GM12872 (cell line): ENCODE data around the gene RNF11.

Experiments used
- TF ChIP-seq, protein P1 (sequence below): IDR thresholded peaks from 3 replicates; pipeline ENCODE4 v1.5.1; 2011; ENCODE audit warnings: low read depth, mild to moderate bottlenecking, low read length, moderate library complexity; ENCODE audit not compliant: insufficient read depth

The RNF11 gene

DNA sequence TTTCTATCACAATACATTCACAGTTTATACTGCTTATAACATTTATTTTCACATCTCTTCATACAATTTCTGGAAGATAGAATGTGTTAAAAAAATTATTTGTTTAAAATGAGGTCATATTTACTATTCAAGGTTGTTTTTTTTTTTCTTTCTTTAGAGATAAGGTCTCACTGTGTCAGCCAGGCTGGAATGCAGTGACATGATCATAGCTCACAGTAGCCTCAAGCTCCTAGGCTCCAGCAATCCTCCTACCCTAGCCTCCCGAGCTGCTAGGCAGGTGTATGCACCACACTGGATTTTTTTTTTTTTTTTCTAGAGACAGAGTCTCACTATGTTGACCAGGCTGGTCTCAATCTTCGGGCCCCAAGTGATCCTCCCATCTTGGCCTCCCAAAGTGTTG is 19.0 kb upstream of the RNF11 start:
- TF ChIP-seq, protein P1, sequence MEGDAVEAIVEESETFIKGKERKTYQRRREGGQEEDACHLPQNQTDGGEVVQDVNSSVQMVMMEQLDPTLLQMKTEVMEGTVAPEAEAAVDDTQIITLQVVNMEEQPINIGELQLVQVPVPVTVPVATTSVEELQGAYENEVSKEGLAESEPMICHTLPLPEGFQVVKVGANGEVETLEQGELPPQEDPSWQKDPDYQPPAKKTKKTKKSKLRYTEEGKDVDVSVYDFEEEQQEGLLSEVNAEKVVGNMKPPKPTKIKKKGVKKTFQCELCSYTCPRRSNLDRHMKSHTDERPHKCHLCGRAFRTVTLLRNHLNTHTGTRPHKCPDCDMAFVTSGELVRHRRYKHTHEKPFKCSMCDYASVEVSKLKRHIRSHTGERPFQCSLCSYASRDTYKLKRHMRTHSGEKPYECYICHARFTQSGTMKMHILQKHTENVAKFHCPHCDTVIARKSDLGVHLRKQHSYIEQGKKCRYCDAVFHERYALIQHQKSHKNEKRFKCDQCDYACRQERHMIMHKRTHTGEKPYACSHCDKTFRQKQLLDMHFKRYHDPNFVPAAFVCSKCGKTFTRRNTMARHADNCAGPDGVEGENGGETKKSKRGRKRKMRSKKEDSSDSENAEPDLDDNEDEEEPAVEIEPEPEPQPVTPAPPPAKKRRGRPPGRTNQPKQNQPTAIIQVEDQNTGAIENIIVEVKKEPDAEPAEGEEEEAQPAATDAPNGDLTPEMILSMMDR: no peak

DNA sequence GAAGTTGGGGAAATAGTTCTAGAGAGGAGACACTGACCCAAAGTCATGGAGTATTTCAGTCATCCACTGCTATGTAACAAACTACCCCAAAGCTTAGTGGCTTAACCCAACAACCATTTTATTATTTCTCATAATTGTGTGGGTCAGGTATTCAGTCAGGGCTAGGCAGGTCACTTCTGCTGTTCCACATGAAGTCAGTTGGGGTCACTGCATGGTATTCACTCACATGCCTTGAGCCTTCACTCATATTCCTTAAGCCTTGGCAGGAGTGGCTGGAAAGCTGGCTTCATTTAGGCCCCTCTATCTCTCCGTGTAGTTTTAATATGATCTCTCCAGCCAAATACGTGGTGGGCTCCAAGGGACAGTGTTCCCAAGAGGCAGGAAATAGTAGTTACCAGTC is 17.5 kb upstream of the RNF11 start:
- TF ChIP-seq, protein P1: peak; percentile 33; the same call in 2 of the 3 replicates

DNA sequence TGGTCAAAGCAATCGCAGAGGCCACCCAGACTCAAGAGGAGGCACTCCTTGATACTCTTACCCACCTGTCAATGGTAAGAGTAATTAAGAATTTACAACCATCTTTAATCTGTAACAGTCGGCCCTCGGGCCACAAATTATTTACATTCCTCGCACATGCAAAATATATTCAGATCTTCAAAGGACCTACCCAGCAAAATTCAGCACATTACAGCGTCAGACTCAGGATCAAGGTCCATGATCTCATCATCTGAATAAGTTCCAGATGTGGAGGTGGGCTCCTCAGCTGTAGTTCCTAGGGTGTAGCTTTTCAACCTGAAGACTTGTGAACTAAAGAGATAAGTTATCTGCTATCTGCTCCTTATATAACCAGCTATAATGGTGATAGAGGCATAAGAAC is 17.1 kb upstream of the RNF11 start:
- TF ChIP-seq, protein P1: no peak

DNA sequence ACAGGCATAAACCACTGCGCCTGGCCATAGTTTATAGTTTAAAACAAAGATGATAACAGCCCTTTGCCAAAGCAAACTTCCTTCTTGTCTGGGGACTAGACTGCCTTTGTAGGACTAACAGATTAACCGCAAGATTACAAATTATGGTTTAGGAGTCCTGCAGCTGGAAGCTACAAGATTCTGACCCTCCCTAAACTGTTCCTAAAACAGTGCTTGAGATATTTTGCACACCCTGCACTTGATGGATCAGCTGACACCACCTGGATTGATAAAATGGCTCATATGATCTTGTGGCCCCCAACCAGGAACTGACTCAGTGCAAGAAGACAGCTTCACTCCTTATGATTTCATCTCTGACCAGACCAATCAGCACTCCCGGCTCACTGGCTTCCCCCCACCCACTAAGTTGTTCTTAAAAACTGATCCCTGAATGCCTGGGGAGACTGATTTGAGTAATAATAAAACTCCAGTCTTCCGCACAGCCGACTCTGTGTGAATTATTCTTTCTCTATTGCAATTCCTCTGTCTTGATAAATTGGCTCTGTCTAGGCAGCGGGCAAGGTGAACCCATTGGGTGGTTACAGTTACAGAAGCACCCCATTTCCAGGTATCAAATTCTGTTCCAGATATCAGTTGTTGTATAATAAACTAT is 13.8 kb upstream of the RNF11 start:
- TF ChIP-seq, protein P1: no peak

DNA sequence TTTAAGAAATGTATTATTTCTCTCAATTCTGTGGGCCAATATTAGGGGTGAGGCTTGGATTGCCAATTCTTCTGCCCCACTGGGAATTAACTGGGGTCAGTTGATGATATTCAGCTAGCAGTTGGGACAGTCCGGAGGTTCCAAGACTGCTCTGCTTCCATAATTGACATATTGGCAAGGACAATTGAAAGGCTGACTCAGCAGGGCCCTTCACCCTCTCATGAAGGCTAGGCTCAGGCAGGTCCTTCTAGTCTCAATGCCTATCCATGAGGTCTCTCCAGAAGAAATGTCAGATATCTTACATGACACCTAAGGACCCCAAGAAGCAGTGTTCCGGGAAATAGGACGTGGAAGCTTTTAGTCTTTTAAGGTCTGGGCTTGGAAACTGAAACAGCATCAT is 13.3 kb upstream of the RNF11 start:
- TF ChIP-seq, protein P1: no peak

DNA sequence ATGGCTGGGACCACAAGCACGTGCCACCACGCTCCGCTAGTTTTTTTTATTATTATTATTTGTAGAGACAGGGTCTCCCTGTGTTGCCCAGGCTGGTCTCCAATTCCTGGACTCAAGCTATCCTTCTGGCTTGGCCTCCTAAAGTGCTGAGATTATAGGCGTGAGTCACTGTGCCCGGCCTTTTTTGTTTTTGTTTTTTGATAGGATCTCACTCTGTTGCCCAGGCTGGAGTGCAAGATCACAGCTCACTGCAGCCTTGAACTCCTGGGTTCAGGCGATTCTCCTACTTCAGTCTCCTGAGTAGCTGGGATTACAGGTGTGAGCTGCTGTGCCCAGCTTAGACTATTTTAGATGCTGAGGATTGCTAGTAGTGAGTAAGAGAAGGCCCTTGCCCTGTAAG is 11.8 kb upstream of the RNF11 start:
- TF ChIP-seq, protein P1: no peak

DNA sequence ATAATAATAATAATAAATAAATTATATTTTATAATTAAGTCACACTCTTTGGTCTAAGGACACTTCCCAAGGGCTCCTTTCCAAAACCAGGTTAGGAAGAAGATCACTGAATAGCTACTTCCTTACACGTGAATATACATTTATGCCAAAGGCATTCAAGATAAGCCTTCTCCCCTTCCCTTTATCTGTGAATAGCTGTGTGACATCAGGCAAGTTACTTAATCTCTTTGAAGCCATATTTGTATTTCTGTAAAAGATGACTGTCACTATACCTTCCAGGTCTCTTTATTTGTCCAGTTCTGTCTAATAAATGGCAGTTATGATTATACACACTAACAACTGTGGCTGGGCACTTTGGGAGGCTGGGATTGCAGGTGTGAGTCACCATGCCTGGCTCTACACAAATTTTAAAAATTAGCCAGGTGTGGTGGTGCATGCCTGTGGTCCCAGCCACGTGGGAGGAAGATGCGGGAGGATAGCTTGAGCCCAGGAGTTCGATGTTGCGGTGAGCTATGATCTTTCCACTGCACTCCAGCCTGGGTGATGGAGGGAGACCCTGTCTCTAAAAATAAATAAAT is 5.5 kb upstream of the RNF11 start:
- TF ChIP-seq, protein P1: no peak
